ENCODE data around the gene C4orf50.

The C4orf50 gene

GRCh38 chr4:6012200-6012599 is 6.0 kb downstream of the C4orf50 start:
- no peak overlapping the region for H3K4me3 ChIP-seq (ENCODE audit: low read depth, low read length)
- no peak for DNase-seq
- no peaks in the 10 kb centered on the region for H3K36me3 ChIP-seq (replicated peaks)
- in situ Hi-C loops (cut with HindIII; ENCODE audit: low pct_ligation_motif_present, low sequenced_read_pairs): no loop called here
- no peak for TF ChIP-seq CTCF (IDR thresholded peaks at IDR 0.05; ENCODE audit: low read depth, low read length, missing control alignments)
- no peak overlapping the region for H3K27ac ChIP-seq
- peaks cover 3% of the 10 kb centered on the region for H3K27me3 ChIP-seq (replicated peaks)

- in situ Hi-C loops (cut with HindIII; ENCODE audit: low pct_ligation_motif_present, low sequenced_read_pairs): no loop called here
- Histone ChIP-seq H3K36me3 (replicated peaks) (no peaks in the 10 kb centered on the region), H3K27me3 (replicated peaks) (peaks cover 3% of the 10 kb centered on the region), H3K4me3 (ENCODE audit: low read depth, low read length) (no peak overlapping the region), H3K27ac (no peak overlapping the region)
- TF ChIP-seq CTCF (IDR thresholded peaks at IDR 0.05; ENCODE audit: low read depth, low read length, missing control alignments): no peak
- no peak for DNase-seq
Measured at GRCh38 chr4:6011686-6012085, 6.5 kb downstream of the C4orf50 start.

- Histone ChIP-seq H3K4me3 (ENCODE audit: low read depth, low read length) (no peak overlapping the region), H3K27me3 (replicated peaks) (peaks cover 3% of the 10 kb centered on the region), H3K36me3 (replicated peaks) (no peaks in the 10 kb centered on the region), H3K27ac (no peak overlapping the region)
- no peak for DNase-seq
- no peak for TF ChIP-seq CTCF (IDR thresholded peaks at IDR 0.05; ENCODE audit: low read depth, low read length, missing control alignments)
- in situ Hi-C loops (cut with HindIII; ENCODE audit: low pct_ligation_motif_present, low sequenced_read_pairs): no loop called here
Measured at GRCh38 chr4:6011271-6011671, 7.0 kb downstream of the C4orf50 start.

GRCh38 chr4:6010789-6011188 is 7.4 kb downstream of the C4orf50 start:
- Histone ChIP-seq H3K4me3 (ENCODE audit: low read depth, low read length) (no peak overlapping the region), H3K27ac (no peak overlapping the region), H3K27me3 (replicated peaks) (peaks cover 3% of the 10 kb centered on the region), H3K36me3 (replicated peaks) (no peaks in the 10 kb centered on the region)
- no peak for TF ChIP-seq CTCF (IDR thresholded peaks at IDR 0.05; ENCODE audit: low read depth, low read length, missing control alignments)
- DNase-seq: no peak
- in situ Hi-C loops (cut with HindIII; ENCODE audit: low pct_ligation_motif_present, low sequenced_read_pairs): no loop called here

- no peak for DNase-seq
- H3K27ac ChIP-seq: no peak overlapping the region
- in situ Hi-C loops (cut with HindIII; ENCODE audit: low pct_ligation_motif_present, low sequenced_read_pairs): no loop called here
- peaks cover 3% of the 10 kb centered on the region for H3K27me3 ChIP-seq (replicated peaks)
- TF ChIP-seq CTCF (IDR thresholded peaks at IDR 0.05; ENCODE audit: low read depth, low read length, missing control alignments): no peak
- no peak overlapping the region for H3K4me3 ChIP-seq (ENCODE audit: low read depth, low read length)
- no peaks in the 10 kb centered on the region for H3K36me3 ChIP-seq (replicated peaks)
Measured at GRCh38 chr4:6009452-6009851, 8.8 kb downstream of the C4orf50 start.

- H3K36me3 ChIP-seq (replicated peaks): no peaks in the 10 kb centered on the region
- no peak for TF ChIP-seq CTCF (IDR thresholded peaks at IDR 0.05; ENCODE audit: low read depth, low read length, missing control alignments)
- in situ Hi-C loops (cut with HindIII; ENCODE audit: low pct_ligation_motif_present, low sequenced_read_pairs): no loop called here
Measured at GRCh38 chr4:6008766-6009385, 9.4 kb downstream of the C4orf50 start.

More at GRCh38 chr4:6008766-6009385, 9.4 kb downstream of the C4orf50 start:
- DNase-seq: no peak
- Histone ChIP-seq H3K27me3 (replicated peaks) (peaks cover 3% of the 10 kb centered on the region), H3K4me3 (ENCODE audit: low read depth, low read length) (no peak overlapping the region), H3K27ac (no peak overlapping the region)
